Pancreas (tissue), 10 donors: ENCODE data around the gene KLF8. TPM values are rescaled to one million over a fixed set of nuclear protein-coding genes. Genes with fewer than 3 reads are reported as not detected.

Experiments used
- ATAC-seq, 4 donors: fragments of 200-7000 bp; cut with Tn5 transposase; one replicate each; pipeline versions ENCODE4 v1.8.0 to v1.9.1; 2020; ENCODE audit warnings: mild to moderate bottlenecking in 4 of 4, moderate library complexity in 4 of 4
- DNase-seq, 6 donors: peaks; one replicate each; pipeline ENCODE4 v3.0.0-alpha.2; 2020
- FAIRE-seq: peaks from 2 replicates; lab custom pipeline; 2012; peaks lifted over from hg19 to GRCh38; lab: Jason Lieb, UNC
- H3K27ac ChIP-seq, 4 donors: fragments of 200-600 bp; sonication (generic); 1 replicate in 3 of 4; 2 replicates in 1 of 4; pipeline versions ENCODE4 v1.5.0 to v1.8.0; 2020
- H3K27me3 ChIP-seq, 4 donors: fragments of 200-600 bp; one replicate each; pipeline ENCODE4 v1.8.0; 2021
- H3K36me3 ChIP-seq, 3 donors: fragments of 200-600 bp; sonication (generic) in 1 of 3; one replicate each; pipeline versions ENCODE4 v1.5.0 to v1.8.0; 2020 to 2021
- H3K4me1 ChIP-seq, 3 donors: fragments of 200-600 bp; one replicate each; pipeline ENCODE4 v1.8.0; 2021
- H3K4me3 ChIP-seq, 4 donors: fragments of 200-600 bp; sonication (generic) in 2 of 4; one replicate each; pipeline versions ENCODE4 v1.5.0 to v1.8.0; 2020 to 2021
- H3K9me3 ChIP-seq, 4 donors: fragments of 200-600 bp; one replicate each; pipeline ENCODE4 v1.8.0; 2021
- WGBS, 2 donors: extraction: QIAGEN DNeasy Blood & Tissue Kit; methylation state at CpG; one replicate each; pipeline ENCODE4 v1.1.7; 2013; 5-methylcytosine and 5-hydroxymethylcytosine counted together
- intact Hi-C, 3 donors: fragments of 100-400 bp; cut with DNase I; formaldehyde crosslinking; loops; one replicate each; pipeline versions ENCODE4 v1.11.1 to v1.14.2; 2022
- polyA plus RNA-seq, 2 donors: library from polyadenylated mRNA; stranded (reverse); fragments of 200-250 nt; gene quantifications; one replicate each; pipeline ENCODE4 v1.2.3, GENCODE V29; 2013
- total RNA-seq, 6 donors: library from RNA; stranded (reverse); fragmentation: NEBNext Ultra II Directional in 4 of 6; extraction: Animal tissue kit (Norgen Biotek cat#: 25700) in 4 of 6; gene quantifications; one replicate each; pipeline versions ENCODE4 v1.2.1 to v1.2.4, GENCODE V29; 2021 to 2023
- TF ChIP-seq, protein P1 (sequence below), 4 donors: fragments of 200-600 bp; sonication (generic) in 3 of 4; IDR thresholded peaks; one replicate each; pipeline versions ENCODE4 v1.5.0 to v1.8.0; 2021; ENCODE audit warnings: antibody characterized with exemption in 4 of 4
- donor health status: healthy with polysubstance abuse.
- donor health status: DM: no; HTN: no; CAD: no; lungs with moderate emphysema.
- donor health status: DM: no; HTN: no; CAD: no.
- donor health status: control.
- donor health status: control.
- donor health status: Bipolar disorder and iron deficiency.
- donor health status: DM: yes; HTN: yes; CAD: no.
- donor health status: DM: no; HTN: no; CAD: no.
- donor health status: DM: no; HTN: no; CAD: no.
- donor health status: DM: yes; HTN: yes; CAD: no.

KLF8 gene
- total and polyA plus RNA-seq, 8 donors, result 0.88 to 3.7 (median 1.5) TPM

DNA sequence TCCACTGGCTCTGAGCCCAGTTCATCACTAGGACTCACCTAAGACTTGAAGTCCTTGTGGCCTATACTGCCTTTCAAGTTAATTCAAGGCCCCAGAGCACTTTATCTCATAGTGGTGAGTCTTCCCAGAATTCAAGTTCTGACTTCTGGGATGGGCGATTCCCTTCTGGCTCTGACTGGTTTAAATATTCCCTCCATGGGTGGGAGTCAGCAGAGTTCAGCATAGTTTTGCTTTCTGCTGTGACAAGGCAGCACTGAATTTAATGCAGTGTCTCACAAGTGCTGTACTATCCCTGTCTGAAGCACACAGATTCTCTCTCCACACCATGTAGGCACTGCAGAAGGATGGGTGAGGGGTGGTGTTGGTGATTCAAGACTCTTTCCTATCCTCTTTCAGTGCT lies 46.5 kb downstream of the KLF8 start:
- Histone ChIP-seq H3K4me3 (no peak overlapping the region), H3K27me3 (no peaks in the 10 kb centered on the region), H3K27ac (no peak overlapping the region), H3K9me3 (no peaks in the 10 kb centered on the region), H3K4me1 (no peaks in the 10 kb centered on the region), H3K36me3 (no peaks in the 10 kb centered on the region)
- 58 to 74% methylated on average over 1 of the region's 1 CpG for whole genome bisulfite sequencing, 2 donors
- TF ChIP-seq, protein P1, sequence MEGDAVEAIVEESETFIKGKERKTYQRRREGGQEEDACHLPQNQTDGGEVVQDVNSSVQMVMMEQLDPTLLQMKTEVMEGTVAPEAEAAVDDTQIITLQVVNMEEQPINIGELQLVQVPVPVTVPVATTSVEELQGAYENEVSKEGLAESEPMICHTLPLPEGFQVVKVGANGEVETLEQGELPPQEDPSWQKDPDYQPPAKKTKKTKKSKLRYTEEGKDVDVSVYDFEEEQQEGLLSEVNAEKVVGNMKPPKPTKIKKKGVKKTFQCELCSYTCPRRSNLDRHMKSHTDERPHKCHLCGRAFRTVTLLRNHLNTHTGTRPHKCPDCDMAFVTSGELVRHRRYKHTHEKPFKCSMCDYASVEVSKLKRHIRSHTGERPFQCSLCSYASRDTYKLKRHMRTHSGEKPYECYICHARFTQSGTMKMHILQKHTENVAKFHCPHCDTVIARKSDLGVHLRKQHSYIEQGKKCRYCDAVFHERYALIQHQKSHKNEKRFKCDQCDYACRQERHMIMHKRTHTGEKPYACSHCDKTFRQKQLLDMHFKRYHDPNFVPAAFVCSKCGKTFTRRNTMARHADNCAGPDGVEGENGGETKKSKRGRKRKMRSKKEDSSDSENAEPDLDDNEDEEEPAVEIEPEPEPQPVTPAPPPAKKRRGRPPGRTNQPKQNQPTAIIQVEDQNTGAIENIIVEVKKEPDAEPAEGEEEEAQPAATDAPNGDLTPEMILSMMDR (IDR thresholded peaks at IDR 0.05), result no peak
- intact Hi-C loops, result no loop called here
- FAIRE-seq, result no peak
- no peak for ATAC-seq
- DNase-seq, result no peak

DNA sequence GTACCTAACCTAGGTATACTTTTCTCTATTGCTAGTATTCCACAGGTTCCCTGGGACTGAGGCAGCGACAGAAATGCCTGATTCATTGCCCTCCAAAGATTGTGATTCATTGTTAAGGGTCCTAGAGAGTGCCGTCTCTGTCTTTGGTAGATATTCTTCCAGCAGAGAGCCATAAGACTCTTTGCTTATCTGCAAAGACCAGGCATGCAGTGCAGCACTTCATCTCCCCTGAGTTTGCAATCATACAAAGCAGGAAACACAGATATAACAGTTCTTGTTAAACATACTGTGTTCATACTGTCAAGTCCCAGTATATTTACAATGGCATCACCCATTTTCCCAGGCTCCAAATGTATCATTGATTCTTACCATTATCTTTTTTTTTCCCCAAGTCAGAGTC lies 47.7 kb downstream of the KLF8 start:
- no peak for ATAC-seq
- intact Hi-C loops, result no loop called here
- Histone ChIP-seq H3K27me3 (no peaks in the 10 kb centered on the region), H3K4me3 (no peak overlapping the region), H3K27ac (no peak overlapping the region), H3K4me1 (no peaks in the 10 kb centered on the region), H3K36me3 (no peaks in the 10 kb centered on the region), H3K9me3 (no peaks in the 10 kb centered on the region)
- no peak for FAIRE-seq
- no peak for DNase-seq
- 49 to 82% methylated on average over 2 of the region's 2 CpGs for WGBS, 2 donors
- TF ChIP-seq, protein P1 (IDR thresholded peaks at IDR 0.05), result no peak

DNA sequence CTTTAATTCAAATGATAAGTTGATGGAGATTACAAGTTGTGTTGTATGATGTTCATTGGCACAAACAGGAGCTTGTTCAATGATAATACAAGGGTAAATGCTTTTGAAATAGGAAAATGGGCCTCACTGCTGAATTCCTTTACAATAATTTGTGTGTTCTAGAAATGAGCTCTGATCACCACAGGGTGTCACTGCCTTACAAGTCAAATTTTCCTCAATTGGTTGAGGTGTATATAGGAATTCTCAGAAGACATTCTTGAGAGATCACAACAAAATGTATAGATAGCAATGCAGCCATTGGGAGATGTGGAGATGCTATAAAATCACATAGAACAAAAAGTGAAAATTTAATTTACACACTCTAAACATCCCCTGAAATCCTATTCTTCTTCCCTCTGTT lies 49.6 kb downstream of the KLF8 start:
- Histone ChIP-seq H3K9me3 (no peaks in the 10 kb centered on the region), H3K4me1 (no peaks in the 10 kb centered on the region), H3K27me3 (no peaks in the 10 kb centered on the region), H3K4me3 (no peak overlapping the region), H3K27ac (no peak overlapping the region), H3K36me3 (no peaks in the 10 kb centered on the region)
- TF ChIP-seq, protein P1 (IDR thresholded peaks at IDR 0.05), result no peak
- FAIRE-seq, result no peak
- DNase-seq, result no peak
- ATAC-seq, result no peak
- intact Hi-C loops, result no loop called here

DNA sequence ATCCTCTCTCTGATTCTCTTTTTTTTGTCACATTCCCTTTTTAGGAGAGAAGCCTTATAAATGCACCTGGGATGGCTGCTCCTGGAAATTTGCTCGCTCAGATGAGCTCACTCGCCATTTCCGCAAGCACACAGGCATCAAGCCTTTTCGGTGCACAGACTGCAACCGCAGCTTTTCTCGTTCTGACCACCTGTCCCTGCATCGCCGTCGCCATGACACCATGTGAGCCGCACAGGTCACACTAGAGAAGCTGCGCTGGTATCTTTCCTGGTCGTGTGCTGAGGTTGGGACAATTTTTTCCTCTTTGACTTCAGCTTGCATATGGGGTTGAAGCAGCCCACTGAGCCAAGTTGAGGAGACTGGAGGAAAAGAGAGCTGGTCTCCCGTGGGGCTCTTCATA lies 52.1 kb downstream of the KLF8 start:
- Histone ChIP-seq H3K9me3 (no peaks in the 10 kb centered on the region), H3K4me3 (no peak overlapping the region), H3K27me3 (no peaks in the 10 kb centered on the region), H3K4me1 (no peaks in the 10 kb centered on the region), H3K36me3 (no peaks in the 10 kb centered on the region), H3K27ac (no peak overlapping the region)
- TF ChIP-seq, protein P1 (IDR thresholded peaks at IDR 0.05), result no peak
- 77 to 85% methylated on average over 13 of the region's 13 CpGs for WGBS, 2 donors
- no peak for DNase-seq
- no peak for ATAC-seq
- no peak for FAIRE-seq
- intact Hi-C loops, result no loop called here

DNA sequence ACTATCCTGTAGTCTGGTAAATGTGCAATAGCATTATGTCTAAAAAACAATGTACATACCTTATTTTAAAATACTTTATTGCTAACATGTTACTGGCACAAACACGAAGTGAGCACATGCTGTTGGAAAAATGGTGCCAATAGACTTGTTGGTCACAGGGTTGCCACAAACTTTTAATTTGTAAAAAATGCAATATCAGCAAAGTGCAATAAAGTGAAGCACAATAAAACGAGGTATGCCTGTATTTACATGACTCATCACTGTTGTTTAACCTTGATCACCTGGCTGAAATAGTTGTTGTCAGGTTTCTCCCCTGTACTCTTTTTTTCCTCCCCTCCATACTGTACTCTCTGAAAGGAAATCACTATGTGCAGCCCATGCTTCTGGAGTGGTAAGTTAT lies 56.5 kb downstream of the KLF8 start:
- no peak overlapping the region for H3K27ac ChIP-seq
- WGBS, 2 donors, result 31 to 56% methylated on average over 2 of the region's 2 CpGs
- DNase-seq (no peak), FAIRE-seq (no peak), ATAC-seq (no peak)
- H3K4me1 ChIP-seq, result no peaks in the 10 kb centered on the region
- no peaks in the 10 kb centered on the region for H3K36me3 ChIP-seq
- TF ChIP-seq, protein P1 (IDR thresholded peaks at IDR 0.05), result no peak
- H3K9me3 ChIP-seq, result no peaks in the 10 kb centered on the region
- intact Hi-C loops, result no loop called here
- H3K27me3 ChIP-seq, result no peaks in the 10 kb centered on the region
- H3K4me3 ChIP-seq, result no peak overlapping the region
